HG02759 (cell line): ENCODE measurements around the gene MAGI2.

ENCODE experiments used
- ATAC-seq: cut with Tn5 transposase; IDR thresholded peaks from one replicate; pipeline ENCODE4 v1.9.1; 2021; ENCODE audit warnings: mild to moderate bottlenecking, moderate library complexity; ENCODE audit not compliant: unreplicated experiment

Gene MAGI2

DNA sequence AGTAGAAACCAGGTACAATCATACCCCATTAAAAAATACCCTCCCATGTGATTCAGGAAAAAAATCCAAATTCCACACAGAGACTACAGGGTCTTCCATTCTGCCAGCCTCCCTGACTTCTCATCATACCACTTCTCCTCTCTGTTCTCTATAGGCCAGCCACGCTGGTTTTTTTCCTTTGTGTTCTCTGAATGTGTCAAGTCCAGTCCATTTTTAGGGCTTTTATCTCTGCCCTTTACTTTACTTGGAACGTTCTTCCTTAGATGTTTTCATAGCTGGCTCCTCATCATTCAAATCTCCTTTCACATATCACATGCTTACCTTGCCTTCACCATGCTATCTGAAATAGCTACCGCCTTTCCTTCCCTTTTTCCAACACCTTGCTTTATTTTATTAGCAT is 1057.3 kb downstream of the MAGI2 start:
- no peak for ATAC-seq

DNA sequence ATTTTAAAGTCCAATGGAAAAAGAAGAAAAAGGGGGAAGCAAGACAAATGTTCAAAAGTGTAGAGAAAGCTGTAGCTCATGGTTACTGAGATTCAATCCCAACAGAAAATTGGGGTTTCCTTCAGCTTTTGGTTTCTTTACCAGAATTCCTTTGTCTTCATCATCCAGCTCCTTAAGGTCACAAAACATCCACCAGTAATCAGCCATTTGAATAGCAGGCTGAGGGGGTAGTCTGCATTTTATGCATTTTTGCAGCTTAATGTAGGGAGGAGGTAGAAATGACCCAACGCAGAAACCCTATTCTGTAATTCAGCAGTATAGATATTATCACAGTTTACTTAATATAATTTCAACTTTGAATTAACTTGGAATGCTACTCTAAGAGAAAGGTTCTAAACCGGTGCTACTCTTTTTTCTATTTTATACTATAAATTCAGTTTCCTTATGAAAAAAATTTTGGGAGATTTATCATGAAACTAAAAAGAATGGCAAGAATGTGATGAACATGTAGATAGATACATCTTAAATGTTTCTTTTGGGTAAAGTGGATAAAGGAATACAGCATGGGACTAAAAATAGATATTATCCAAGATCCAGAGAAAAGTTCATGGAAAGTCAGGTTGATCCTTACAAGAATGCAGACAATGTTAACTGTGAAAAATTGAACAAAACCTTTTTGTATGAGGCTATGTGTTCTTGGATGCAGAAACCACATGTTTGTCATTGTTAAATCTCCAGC is 1058.0 kb downstream of the MAGI2 start:
- no peak for ATAC-seq

DNA sequence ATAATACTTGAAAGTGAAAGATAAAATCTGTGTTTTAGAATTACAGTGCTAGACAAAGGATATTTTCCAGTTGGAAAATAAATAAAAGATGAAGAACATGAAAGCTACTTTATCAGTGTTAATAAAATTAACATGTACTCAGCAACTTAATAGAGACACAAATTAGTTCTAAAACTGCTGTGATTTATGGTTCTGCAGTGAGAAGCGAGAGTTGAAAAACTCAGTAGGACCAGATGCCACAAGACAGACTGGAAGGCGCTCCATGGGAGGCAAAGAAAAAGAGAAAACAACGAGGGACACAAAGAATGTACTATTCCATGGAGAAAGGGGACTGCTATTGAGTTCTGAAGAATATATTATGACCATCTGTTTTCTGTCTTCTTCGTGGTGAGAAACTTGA is 1064.4 kb downstream of the MAGI2 start:
- ATAC-seq: no peak

DNA sequence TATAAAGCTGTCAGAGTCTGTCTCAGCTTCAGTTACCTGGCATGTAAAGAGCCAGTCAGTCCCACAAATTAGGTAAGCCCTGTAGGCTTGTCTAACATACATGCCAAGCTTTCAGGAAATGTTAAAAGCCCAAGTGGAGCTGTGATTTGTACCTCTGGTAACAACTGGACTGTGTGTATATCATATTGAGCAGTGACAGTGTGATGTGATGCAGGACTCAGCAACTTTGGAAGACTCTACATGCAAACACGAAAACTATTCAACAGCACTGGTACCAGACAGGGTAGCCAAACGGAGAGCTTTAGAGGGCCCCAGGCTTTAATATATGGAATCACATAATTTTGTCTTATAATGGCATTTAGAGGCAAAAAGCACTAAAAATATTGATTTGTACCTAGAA is 1066.9 kb downstream of the MAGI2 start:
- ATAC-seq: no peak

DNA sequence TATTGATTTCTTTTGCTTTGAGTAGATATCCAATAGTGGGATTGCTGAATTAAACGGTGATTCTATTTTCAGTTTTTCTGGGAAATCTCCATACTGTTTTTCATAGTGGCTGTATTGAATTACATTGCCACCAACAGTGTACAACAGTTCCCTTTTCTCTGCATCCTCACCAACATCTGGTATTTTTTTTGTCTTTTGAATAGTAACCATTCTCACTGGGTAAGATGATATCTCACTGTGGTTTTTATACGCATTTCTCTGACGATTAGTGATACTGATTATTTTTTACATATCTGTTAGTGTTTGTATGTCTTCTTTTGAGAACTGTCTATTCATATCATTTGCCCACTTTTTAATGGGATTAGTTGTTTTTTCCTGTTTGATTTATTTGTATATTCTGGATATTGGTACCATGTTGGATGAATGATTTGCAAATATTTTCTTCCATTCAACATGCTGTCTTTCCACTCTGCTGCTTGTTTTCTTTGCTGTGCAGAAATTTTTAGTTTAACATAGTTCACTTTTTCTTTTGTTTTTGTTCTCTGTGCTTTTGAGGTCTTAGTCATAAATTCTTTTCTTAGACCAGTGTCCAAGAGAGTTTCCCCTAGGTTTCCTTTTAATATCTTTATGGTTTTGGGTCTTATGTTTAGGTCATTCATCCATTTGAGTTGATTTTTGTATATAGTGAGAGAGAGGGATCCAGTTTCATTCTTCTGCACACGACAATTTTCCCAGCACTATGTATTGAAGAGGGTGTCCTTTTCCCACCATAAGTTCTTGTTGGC is 1070.2 kb downstream of the MAGI2 start:
- no peak for ATAC-seq

DNA sequence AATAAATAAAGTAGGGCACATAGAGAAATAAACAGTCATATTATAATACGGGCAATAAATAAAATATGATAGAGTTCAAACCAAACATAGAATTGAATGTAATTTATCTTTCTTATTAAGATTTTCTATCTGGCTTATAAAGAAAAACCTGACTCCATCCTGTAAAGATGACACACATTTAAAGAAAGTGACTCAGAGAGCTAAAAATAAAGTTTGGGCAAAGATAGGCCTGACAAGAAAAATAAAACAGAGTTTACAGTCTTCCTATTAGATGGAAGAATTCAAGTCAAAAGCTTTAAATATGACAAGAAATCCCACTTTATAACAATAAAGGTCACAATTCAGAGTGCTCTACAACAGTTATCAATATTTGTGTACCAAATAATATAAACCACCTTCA is 1074.3 kb downstream of the MAGI2 start:
- ATAC-seq: no peak

DNA sequence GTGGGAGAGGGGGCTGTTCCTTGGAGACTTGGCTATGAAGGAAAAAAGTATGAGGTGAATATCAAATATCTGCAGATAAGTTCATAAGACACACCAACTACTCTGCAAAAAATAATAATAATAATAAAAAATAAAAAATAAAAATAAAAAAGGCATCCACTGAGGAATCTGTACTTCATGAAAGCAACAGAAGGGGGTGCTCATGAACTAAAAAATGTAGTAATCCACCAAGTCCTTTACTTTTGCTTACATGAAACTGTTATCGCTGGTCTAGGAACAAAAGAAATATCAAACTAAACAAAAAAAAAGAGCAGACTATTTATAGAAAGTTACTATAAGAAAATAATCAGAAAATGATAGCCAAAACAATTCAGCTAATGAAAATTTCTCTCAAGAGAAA is 1075.9 kb downstream of the MAGI2 start:
- ATAC-seq: no peak

DNA sequence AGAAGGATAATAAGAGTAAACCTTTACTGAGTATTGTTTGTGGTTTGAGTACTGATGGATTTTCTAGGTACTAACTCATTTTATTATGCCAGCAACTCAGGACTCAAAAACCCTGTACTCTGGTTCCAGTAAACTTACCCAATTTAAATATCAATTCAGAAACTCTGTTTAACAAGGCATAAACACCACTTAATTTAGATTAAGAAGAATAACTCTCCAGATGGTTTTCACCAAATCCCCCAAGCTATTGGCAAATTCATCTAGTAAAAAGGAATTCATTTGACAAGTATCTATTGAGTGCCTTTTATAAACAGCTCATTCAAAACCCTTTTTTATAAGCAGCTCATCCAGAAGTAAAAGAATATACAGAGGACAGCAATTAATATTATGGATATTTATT is 1082.5 kb downstream of the MAGI2 start:
- no peak for ATAC-seq

DNA sequence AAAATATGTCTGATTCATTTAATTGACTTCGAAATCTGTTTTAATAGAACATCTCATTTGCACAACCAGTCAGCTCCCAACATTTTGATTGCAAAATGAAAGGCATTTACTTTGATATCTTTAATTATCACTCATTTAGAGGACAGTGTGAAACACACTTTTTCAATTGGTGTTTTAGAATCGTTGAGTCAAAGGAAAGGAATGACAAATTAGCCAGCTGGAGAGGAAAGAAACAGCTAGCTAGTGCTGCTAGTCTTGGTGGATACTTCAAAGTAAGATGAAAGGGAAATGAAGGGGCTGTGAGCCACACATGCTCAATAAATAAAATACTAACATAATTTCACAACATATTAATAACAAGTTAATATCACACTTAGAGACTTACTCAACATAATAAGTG is 1084.7 kb downstream of the MAGI2 start:
- no peak for ATAC-seq

DNA sequence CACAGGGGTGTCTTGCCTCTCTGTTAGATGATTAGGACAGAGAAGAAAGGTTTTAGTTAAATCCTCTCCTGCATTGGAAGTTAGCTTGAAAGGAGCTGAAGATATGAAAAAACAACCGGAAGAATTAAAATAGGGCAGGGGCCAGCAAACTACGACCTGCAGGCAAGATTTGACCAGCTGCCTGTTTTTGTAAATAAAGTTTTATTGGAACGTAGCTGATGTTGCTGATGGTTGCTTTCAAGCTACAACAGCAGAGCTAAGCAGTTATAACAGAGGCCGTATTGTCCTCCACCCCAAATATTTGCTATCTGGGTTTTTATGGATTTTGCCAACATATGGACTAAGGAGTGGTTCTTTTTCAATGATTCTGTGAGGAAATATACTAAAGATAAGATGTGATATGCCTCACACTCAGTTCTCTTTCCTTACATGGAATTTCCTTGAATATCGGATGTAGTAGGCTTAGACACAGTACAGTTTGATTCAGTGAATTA is 1086.1 kb downstream of the MAGI2 start:
- ATAC-seq: no peak

DNA sequence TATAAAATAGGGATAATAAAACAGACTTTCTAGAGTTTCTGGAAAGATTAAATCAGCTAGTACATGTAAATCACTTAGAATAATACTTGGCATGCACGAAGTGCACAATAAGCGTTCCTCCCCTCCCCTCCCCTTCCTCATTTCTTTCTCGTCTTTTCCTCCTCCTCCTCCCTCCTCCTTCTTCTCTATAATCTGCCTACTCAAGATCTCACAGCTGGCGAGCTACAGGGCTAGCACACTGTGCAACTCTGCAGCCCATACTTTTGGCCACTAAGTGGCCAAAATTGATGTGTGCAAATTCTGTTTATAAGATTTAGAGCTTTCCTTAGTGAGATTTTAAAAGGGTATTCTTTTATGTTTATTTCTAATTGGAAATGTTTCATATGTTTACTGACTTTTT is 1089.6 kb downstream of the MAGI2 start:
- no peak for ATAC-seq

DNA sequence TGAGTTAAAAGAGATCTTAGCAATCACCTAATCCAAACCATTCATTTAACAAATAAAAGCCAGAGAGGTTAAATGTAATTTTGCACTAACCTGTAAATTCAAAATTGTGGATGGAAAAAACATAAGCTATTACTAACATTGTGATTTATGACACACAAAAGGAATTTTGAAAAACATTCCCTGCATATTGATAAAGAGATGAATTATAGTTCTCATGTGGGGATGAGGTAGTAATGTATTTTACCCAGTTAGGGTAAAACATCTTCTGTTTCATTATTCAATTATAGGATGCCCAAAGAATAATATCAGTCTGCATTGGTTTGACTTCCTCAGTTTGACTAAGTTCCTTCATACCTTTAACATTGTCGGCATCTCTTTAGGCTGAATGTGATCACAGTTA is 1093.6 kb downstream of the MAGI2 start:
- no peak for ATAC-seq

DNA sequence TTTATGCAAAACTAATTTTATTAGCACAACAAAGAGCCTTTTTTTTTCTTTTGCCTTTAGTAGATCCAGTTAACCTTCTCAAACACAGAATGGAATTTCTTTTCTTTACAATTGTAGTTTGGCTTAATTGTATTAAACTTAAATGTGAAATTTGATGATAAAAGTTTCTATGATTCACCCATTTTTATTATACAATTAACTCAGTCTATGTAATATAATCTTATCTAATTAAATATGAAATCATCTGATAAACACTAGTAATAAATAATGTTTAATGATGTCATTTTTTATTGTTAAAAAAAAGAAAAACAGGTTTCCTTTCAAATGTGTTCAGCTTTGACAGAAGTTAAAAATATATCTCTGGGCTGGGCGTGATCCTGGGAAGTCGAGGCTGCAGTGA is 1095.8 kb downstream of the MAGI2 start:
- ATAC-seq: no peak

DNA sequence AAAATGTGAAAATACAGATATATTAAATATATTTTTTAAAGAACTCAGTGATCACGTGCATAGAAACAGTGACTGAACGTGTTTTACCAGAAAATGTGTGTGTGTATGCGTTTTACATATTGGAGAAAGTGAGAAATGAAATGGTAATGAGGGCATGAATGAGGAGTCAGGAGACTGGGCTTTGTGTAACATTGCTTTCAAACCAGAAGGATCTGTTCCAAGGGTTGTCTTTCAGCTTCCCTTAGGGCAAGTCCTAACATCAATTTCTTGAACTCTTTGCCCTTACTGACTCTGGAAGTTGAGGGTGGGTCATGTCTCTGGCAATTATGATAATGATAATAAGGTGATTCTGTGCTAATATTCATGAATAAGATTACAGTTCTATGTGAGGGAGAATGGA is 1097.6 kb downstream of the MAGI2 start:
- no peak for ATAC-seq

DNA sequence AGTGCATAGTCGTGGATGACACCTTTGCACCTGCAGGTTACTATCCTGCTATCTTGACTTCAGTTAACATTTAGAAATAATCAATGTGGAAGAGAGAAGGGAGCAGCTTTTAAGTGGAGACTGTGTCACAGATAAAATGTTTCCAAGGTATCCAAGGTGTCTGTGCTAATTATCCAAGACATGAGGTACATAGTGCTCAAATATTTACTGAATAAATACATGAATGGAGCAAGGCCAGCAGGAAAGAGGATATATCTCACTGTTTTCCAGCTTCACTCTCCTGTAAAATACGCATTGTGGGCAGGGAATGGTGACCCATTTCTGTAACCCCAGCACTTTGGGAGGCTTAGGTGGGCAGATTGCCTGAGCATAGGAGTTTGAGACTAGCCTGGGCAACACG is 1102.5 kb downstream of the MAGI2 start:
- ATAC-seq: no peak

DNA sequence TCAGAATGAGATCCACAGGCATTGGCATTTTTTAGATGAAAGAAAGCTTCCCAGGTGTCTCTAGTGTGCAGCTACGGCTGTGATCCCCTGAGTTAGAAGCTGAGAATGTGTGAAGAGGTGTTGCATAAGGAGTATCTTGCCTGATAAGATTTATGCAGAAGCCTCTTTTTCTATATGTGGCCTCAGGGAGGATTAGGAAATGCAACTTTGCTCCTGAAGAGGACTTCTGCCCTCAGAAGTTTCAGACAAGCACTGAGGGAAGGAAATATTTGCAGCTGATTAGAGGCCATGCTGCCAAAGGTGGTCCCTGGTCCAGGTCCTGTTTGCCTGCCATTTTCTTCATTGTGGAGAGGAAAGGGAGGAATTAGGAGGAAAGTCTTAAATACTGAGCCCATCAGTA is 1103.1 kb downstream of the MAGI2 start:
- no peak for ATAC-seq

DNA sequence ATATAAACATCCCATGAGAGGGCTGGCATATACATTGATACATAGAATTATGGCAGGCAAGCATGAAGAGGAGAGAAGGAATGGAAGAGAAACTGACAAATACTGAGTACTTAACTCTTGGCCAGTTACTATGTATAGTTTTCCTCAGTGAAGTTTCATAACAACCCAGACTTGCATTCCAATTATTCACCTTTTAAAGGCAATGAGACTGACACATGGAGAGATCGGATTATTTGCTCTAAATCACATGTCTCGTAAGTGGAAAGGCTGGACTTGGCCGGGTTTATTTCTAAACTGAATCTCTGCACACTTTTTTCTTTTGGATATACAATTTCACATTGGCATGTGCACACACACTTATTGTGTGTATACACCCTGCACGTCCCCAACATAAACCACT is 1106.6 kb downstream of the MAGI2 start:
- ATAC-seq: no peak

DNA sequence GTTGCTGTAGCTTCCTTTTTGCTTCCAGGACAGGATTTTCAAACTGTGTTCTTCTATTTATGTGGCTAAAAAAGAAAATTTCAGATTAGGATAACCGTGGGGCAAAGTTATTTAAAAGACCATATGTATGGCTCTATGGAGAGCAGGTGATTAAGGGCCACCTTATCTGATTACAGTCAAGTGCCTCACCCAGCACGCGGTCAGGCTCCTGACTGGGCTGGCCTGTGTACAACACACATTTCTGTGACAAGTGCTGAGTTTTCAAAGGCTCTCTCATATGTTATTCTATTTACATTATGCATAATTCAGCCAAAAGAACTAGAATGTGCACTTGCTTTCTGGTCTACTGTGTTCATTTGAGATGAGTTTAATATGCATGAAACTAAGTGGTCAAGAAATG is 1107.5 kb downstream of the MAGI2 start:
- ATAC-seq: no peak

DNA sequence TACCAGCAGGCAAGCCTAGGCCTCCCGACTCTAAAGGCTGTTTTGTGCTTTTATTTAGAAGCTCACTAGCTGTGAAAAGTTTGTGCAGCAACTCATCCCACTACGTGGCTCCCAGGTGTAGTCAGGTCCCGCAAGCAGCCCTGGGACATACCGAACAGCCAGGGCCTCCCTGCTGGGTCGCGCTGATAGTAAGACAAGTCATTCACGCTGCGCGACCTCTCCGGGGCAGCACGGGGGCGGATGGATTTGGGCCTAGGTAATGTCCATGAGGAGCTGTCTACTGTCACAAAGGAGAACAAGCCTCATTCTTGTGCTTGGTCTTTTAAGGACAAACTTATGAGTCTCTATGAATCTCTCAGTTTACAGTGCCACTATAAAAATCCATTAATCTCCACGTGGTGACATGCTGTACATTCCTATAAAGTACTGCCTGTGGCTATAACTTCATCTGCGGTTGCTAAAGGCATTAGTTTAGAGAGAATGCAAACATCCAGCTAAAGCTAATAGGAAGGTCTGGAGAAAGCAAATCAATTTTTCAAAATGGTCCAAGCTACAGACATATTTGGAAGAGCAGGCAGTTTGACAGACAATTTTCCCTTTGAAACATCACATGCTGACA is 1108.1 kb downstream of the MAGI2 start:
- no peak for ATAC-seq

DNA sequence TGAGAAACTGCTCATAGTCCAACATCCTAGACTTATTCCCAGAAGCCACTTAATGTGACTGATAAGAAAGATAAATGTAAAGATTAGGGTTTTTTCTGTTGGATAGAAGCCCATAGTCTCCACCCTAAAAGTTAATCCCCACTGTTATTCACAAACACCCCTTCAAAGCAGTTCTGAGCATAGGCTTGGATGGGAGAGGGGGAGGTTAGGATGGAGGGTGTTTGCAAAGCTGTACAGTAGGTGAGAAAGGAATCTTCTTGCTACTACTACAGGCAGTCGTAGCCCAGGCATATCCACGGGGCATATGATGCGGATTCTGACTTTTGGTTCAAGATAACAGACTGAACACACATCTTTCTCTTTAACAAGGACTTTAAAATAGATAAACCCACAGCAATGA is 1119.0 kb downstream of the MAGI2 start:
- ATAC-seq: no peak

DNA sequence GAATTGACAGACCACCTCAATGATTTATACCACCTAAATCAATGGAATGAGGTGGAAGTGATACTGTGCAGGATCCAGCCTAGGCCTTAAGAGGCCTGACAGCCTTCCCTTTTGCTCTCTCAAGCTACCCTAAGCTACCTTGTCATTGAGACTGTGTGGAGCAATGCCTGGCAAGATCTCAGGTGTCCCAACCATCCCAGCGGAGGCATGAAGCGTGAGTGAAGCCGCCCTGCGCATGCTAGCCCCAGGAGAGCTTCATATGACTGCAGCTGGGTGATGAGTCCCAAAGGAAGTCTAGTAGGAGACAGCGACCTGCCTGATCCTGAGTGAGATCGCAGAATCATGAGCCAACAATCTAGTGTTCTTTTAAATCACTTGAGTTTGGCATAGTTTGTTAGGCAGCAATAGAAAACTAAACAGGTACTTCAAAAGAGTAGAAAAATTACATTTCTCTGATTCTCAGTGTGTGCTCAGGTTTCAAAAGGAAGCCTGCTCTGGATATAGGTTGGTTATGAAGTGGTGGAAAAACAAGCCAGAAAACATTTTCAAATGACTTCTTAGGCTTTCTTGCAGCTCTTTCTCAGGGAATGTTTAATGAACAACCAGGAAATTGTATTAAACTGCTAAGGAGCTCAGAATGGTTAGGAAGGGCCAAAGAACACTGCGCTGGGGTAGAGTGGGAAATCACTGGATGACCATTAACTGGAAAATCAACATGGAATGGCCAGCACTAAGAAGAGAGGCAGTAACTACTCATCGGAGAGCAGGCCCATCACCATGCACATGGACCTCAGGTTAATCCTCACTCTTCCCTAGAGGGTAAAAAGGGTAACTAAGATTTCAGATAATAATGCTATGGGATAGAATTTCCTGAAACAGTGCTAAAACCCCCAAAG is 1119.7 kb downstream of the MAGI2 start:
- no peak for ATAC-seq
